Suprapubic skin (tissue), 4 donors: Measurements from ENCODE around the gene SCRN3. TPM values are rescaled to one million over a fixed set of nuclear protein-coding genes. Genes with fewer than 3 reads are reported as not detected.
"Not testable (repeated sequence)": the region's sequence is repeated elsewhere in the genome, so short reads cannot be mapped to it uniquely, and the experiment has no call there.

Source experiments
- DNase-seq, 2 donors: peaks; one replicate each; pipeline ENCODE4 v3.0.0-alpha.2; 2019; ENCODE audit warnings: low spot score in 2 of 2
- H3K27ac ChIP-seq: fragments of 200-600 bp; sonication (generic); one replicate; pipeline ENCODE4 v1.5.1; 2019
- H3K27me3 ChIP-seq: fragments of 200-600 bp; sonication (generic); one replicate; pipeline ENCODE4 v1.5.1; 2019
- H3K36me3 ChIP-seq: fragments of 200-600 bp; sonication (generic); one replicate; pipeline ENCODE4 v1.5.1; 2019
- H3K4me1 ChIP-seq: fragments of 200-600 bp; sonication (generic); one replicate; pipeline ENCODE4 v1.5.1; 2019
- H3K4me3 ChIP-seq: fragments of 200-600 bp; sonication (generic); one replicate; pipeline ENCODE4 v1.5.1; 2019; ENCODE audit warnings: mild to moderate bottlenecking
- H3K9me3 ChIP-seq: fragments of 200-600 bp; sonication (generic); one replicate; pipeline ENCODE4 v1.5.1; 2019
- EP300 ChIP-seq: sonication (generic); formaldehyde crosslinking; IDR thresholded peaks from one replicate; pipeline ENCODE4 v1.6.1; 2017; ENCODE audit warnings: antibody characterized with exemption
- POLR2A ChIP-seq, 2 donors: fragments of 450-650 bp; IDR thresholded peaks; one replicate each; pipeline ENCODE4 v1.6.1; 2017; ENCODE audit warnings: antibody characterized with exemption in 2 of 2, mild to moderate bottlenecking in 2 of 2, moderate library complexity in 2 of 2
- POLR2AphosphoS5 ChIP-seq, 3 donors: sonication (generic); formaldehyde crosslinking; IDR thresholded peaks; one replicate each; pipeline ENCODE4 v1.6.1; 2017; ENCODE audit warnings: antibody characterized with exemption in 3 of 3
- WGBS: methylation state at CpG from one replicate; pipeline ENCODE4 v1.1.5; 2018; 5-methylcytosine and 5-hydroxymethylcytosine counted together
- total RNA-seq, 4 donors: library from RNA; depleted of rRNA; stranded (reverse); fragments of >200 nt; gene quantifications; one replicate each; pipeline ENCODE4 v1.1.0, GENCODE V29; 2016
- TF ChIP-seq, protein P1 (sequence below), 2 donors: fragments of 200-600 bp in 1 of 2; fragments of 450-650 bp in 1 of 2; sonication (generic) in 1 of 2; IDR thresholded peaks; one replicate each; pipeline ENCODE4 v1.5.1; 2016 to 2019; ENCODE audit warnings: antibody characterized with exemption in 2 of 2, mild to moderate bottlenecking in 1 of 2, moderate library complexity in 1 of 2

Gene SCRN3
- total RNA-seq, 4 donors from 2014 or later, result 10.5 to 32.7 (median 23.5) TPM

DNA sequence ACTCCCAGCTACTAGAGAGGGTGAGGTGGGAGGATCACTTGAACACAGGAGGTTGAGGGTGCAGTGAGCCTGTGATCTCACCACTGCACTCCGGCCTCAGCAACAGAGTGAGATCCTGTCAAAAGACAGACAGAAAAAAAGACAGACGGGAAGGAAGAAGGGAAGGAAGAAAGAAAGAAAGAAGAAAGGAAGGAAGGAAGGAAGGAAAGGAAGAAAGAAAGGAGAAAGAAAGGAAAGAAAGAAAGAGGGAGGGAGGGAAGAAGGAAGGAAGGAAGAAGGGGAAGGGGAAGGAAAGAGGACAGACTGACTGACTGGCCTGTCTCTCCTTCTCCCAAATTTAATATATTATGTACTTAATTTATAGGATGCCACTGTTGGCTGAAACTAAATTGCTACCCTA, 39.2 kb upstream of the SCRN3 start:
- DNase-seq, result no peak
- no peaks in the 10 kb centered on the region for H3K27me3 ChIP-seq
- H3K27ac ChIP-seq, result no peak overlapping the region
- no peaks in the 10 kb centered on the region for H3K4me1 ChIP-seq
- peaks cover 20% of the 10 kb centered on the region for H3K36me3 ChIP-seq
- H3K4me3 ChIP-seq, result no peak overlapping the region
- TF ChIP-seq POLR2A (IDR thresholded peaks at IDR 0.05) (no peak), POLR2AphosphoS5 (IDR thresholded peaks at IDR 0.05) (no peak), EP300 (no peak)
- TF ChIP-seq, protein P1, sequence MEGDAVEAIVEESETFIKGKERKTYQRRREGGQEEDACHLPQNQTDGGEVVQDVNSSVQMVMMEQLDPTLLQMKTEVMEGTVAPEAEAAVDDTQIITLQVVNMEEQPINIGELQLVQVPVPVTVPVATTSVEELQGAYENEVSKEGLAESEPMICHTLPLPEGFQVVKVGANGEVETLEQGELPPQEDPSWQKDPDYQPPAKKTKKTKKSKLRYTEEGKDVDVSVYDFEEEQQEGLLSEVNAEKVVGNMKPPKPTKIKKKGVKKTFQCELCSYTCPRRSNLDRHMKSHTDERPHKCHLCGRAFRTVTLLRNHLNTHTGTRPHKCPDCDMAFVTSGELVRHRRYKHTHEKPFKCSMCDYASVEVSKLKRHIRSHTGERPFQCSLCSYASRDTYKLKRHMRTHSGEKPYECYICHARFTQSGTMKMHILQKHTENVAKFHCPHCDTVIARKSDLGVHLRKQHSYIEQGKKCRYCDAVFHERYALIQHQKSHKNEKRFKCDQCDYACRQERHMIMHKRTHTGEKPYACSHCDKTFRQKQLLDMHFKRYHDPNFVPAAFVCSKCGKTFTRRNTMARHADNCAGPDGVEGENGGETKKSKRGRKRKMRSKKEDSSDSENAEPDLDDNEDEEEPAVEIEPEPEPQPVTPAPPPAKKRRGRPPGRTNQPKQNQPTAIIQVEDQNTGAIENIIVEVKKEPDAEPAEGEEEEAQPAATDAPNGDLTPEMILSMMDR (IDR thresholded peaks at IDR 0.05), result no peak
- H3K9me3 ChIP-seq, result no peaks in the 10 kb centered on the region
- WGBS, result 72% methylated on average over 2 of the region's 2 CpGs

DNA sequence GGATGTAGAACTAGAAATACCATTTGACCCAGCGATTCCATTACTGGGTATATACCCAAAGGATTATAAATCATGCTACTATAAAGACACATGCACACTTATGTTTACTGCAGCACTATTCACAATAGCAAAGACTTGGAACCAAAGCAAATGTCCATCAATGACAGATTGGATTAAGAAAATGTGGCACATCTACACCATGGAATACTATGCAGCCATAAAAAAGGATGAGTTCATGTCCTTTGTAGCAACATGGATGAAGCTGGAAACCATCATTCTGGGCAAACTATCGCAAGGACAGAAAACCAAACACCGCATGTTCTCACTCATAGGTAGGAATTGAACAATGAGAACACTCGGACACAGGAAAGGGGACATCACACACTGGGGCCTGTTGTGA, 35.9 kb upstream of the SCRN3 start:
- 97% methylated on average over 4 of the region's 4 CpGs for WGBS
- not testable (repeated sequence) for H3K4me1 ChIP-seq, H3K9me3 ChIP-seq, H3K4me3 ChIP-seq, H3K27me3 ChIP-seq, H3K27ac ChIP-seq, DNase-seq
- H3K36me3 ChIP-seq, result peaks cover 39% of the 10 kb centered on the region

GRCh38 chr2:174362949-174363348, 32.6 kb upstream of the SCRN3 start:
- Histone ChIP-seq H3K27me3 (no peaks in the 10 kb centered on the region), H3K9me3 (peaks cover 3% of the 10 kb centered on the region), H3K4me3 (no peak overlapping the region), H3K36me3 (peaks cover 50% of the 10 kb centered on the region), H3K4me1 (no peaks in the 10 kb centered on the region), H3K27ac (no peak overlapping the region)
- 86% methylated on average over 1 of the region's 1 CpG for WGBS
- TF ChIP-seq POLR2A (IDR thresholded peaks at IDR 0.05) (no peak), EP300 (no peak), POLR2AphosphoS5 (IDR thresholded peaks at IDR 0.05) (no peak)
- TF ChIP-seq, protein P1 (IDR thresholded peaks at IDR 0.05), result no peak
- no peak for DNase-seq

DNA sequence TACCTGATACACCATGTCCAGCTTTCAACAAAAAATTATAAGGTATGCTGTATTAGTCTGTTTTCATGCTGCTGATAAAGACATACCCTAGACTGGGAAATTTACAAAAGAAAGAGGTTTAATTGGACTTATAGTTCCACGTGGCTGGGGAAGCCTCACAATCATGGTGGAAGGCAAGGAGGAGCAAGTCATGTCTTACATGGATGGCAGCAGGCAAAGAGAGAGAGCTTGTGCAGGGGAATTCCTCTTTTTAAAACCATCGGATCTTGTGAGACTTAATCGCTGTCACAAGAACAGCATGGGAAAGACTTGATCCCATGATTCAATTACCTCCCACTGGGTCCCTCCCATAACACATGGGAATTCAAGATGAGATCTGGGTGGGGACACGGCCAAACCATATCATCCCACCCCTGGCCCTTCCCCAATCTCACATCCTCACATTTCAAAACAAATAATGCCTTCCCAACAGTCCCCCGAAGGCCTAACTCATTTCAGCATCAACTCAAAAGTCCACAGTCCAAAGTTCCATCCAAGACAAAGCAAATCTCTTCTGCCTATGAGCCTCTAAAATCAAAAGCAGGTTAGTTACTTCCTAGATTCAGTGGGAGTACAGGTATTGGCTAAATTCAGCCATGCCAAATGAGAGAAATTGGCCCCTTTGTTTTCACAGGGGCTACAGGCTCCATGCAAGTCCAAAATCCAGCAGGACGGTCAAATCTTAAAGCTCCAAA, 31.9 kb upstream of the SCRN3 start:
- not testable (repeated sequence) for H3K4me1 ChIP-seq, H3K27ac ChIP-seq, H3K9me3 ChIP-seq, H3K4me3 ChIP-seq, DNase-seq, H3K27me3 ChIP-seq
- 92% methylated on average over 6 of the region's 6 CpGs for WGBS
- H3K36me3 ChIP-seq, result peaks cover 53% of the 10 kb centered on the region

GRCh38 chr2:174364628-174365027, 30.9 kb upstream of the SCRN3 start:
- WGBS, result 94% methylated on average over 2 of the region's 2 CpGs
- H3K4me3 ChIP-seq, result no peak overlapping the region
- H3K4me1 ChIP-seq, result no peaks in the 10 kb centered on the region
- no peaks in the 10 kb centered on the region for H3K27me3 ChIP-seq
- TF ChIP-seq POLR2AphosphoS5 (IDR thresholded peaks at IDR 0.05) (no peak), EP300 (no peak), POLR2A (IDR thresholded peaks at IDR 0.05) (no peak)
- TF ChIP-seq, protein P1 (IDR thresholded peaks at IDR 0.05), result no peak
- H3K27ac ChIP-seq, result no peak overlapping the region
- peaks cover 61% of the 10 kb centered on the region for H3K36me3 ChIP-seq
- peaks cover 3% of the 10 kb centered on the region for H3K9me3 ChIP-seq
- no peak for DNase-seq

GRCh38 chr2:174365571-174365970, 30.0 kb upstream of the SCRN3 start:
- no peaks in the 10 kb centered on the region for H3K27me3 ChIP-seq
- no peak for DNase-seq
- no peak overlapping the region for H3K4me3 ChIP-seq
- peaks cover 3% of the 10 kb centered on the region for H3K9me3 ChIP-seq
- no peak overlapping the region for H3K27ac ChIP-seq
- TF ChIP-seq POLR2A (IDR thresholded peaks at IDR 0.05) (no peak), EP300 (no peak), POLR2AphosphoS5 (IDR thresholded peaks at IDR 0.05) (no peak)
- TF ChIP-seq, protein P1 (IDR thresholded peaks at IDR 0.05), result no peak
- 76% methylated on average over 2 of the region's 2 CpGs for WGBS
- H3K36me3 ChIP-seq, result peaks cover 66% of the 10 kb centered on the region
- H3K4me1 ChIP-seq, result no peaks in the 10 kb centered on the region
